ENCODE measurements around the gene TAF10.

The TAF10 gene

GRCh38 chr11:6633422-6634408, 21.7 kb upstream of the TAF10 start:
- TF ChIP-seq CTCF (IDR thresholded peaks at IDR 0.05; ENCODE audit: unreplicated experiment in 3 of 3): no peak
- no peaks in the 10 kb centered on the region for H3K4me1 Mint-ChIP-seq
- no peaks in the 10 kb centered on the region for H3K9me3 Mint-ChIP-seq
- H3K27me3 Mint-ChIP-seq (ENCODE audit: low read depth): peaks cover 9% of the 10 kb centered on the region
- no peak overlapping the region for H3K4me3 Mint-ChIP-seq
- peaks cover 46% of the 10 kb centered on the region for H3K36me3 Mint-ChIP-seq (ENCODE audit: low read depth)
- H3K27ac Mint-ChIP-seq: no peak overlapping the region

GRCh38 chr11:6632116-6633073, 20.4 kb upstream of the TAF10 start:
- H3K36me3 Mint-ChIP-seq (ENCODE audit: low read depth): peaks cover 56% of the 10 kb centered on the region
- H3K9me3 Mint-ChIP-seq: no peaks in the 10 kb centered on the region
- TF ChIP-seq CTCF (IDR thresholded peaks at IDR 0.05; ENCODE audit: unreplicated experiment in 3 of 3): no peak
- peaks cover 9% of the 10 kb centered on the region for H3K27me3 Mint-ChIP-seq (ENCODE audit: low read depth)
- no peaks in the 10 kb centered on the region for H3K4me1 Mint-ChIP-seq
- H3K4me3 Mint-ChIP-seq: no peak overlapping the region
- H3K27ac Mint-ChIP-seq: no peak overlapping the region

GRCh38 chr11:6631361-6631890, 19.4 kb upstream of the TAF10 start:
- H3K9me3 Mint-ChIP-seq: no peaks in the 10 kb centered on the region
- peaks cover 9% of the 10 kb centered on the region for H3K27me3 Mint-ChIP-seq (ENCODE audit: low read depth)

GRCh38 chr11:6630632-6631291, 18.7 kb upstream of the TAF10 start:
- H3K4me1 Mint-ChIP-seq: no peaks in the 10 kb centered on the region
- H3K4me3 Mint-ChIP-seq: no peak overlapping the region
- no peak for TF ChIP-seq CTCF (IDR thresholded peaks at IDR 0.05; ENCODE audit: unreplicated experiment in 3 of 3)
- H3K9me3 Mint-ChIP-seq: no peaks in the 10 kb centered on the region
- H3K36me3 Mint-ChIP-seq (ENCODE audit: low read depth): peaks cover 66% of the 10 kb centered on the region
- peaks cover 9% of the 10 kb centered on the region for H3K27me3 Mint-ChIP-seq (ENCODE audit: low read depth)
- H3K27ac Mint-ChIP-seq: no peak overlapping the region

More at GRCh38 chr11:6631361-6631890, 19.4 kb upstream of the TAF10 start:
- Mint-ChIP-seq H3K4me1 (no peaks in the 10 kb centered on the region), H3K4me3 (no peak overlapping the region), H3K36me3 (ENCODE audit: low read depth) (peaks cover 63% of the 10 kb centered on the region), H3K27ac (no peak overlapping the region)
- no peak for TF ChIP-seq CTCF (IDR thresholded peaks at IDR 0.05; ENCODE audit: unreplicated experiment in 3 of 3)

- Mint-ChIP-seq H3K27ac (no peak overlapping the region), H3K4me1 (no peaks in the 10 kb centered on the region), H3K9me3 (no peaks in the 10 kb centered on the region), H3K36me3 (ENCODE audit: low read depth) (peaks cover 66% of the 10 kb centered on the region), H3K27me3 (ENCODE audit: low read depth) (peaks cover 9% of the 10 kb centered on the region), H3K4me3 (no peak overlapping the region)
- TF ChIP-seq CTCF (IDR thresholded peaks at IDR 0.05; ENCODE audit: unreplicated experiment in 3 of 3): no peak
Observed at GRCh38 chr11:6629892-6630631, 18.0 kb upstream of the TAF10 start.
